H1 (cell line): ENCODE results near the gene CNTROB. TPM values are rescaled to one million over a fixed set of nuclear protein-coding genes. Genes with fewer than 3 reads are reported as not detected.

Experiments
- CTCF ChIA-PET: fragments of 300-600 bp; sonication (Branson Sonifier 250); formaldehyde crosslinking; loops from one replicate; lab custom pipeline; 2021; ENCODE audit not compliant: partially characterized antibody; lab: Charles Lee
- POLR2A ChIA-PET: fragments of 300-600 bp; sonication (Branson Sonifier 250); formaldehyde crosslinking; loops from one replicate; lab custom pipeline; 2021; ENCODE audit warnings: inconsistent platforms; ENCODE audit not compliant: partially characterized antibody; lab: Charles Lee
- DNase-seq, 2 experiments: peaks; one replicate each; pipeline versions ENCODE4 v3.0.0 to v3.0.0-alpha.2; 2010 to 2022; ENCODE audit warnings: low spot score in 2 of 2, low read depth in 1 of 2, mixed read lengths in 1 of 2
- FAIRE-seq: peaks from 2 replicates; lab custom pipeline; 2011; peaks lifted over from hg19 to GRCh38; lab: Jason Lieb, UNC
- H2AFZ ChIP-seq: 2 replicates; pipeline ENCODE4 v1.8.1; 2012; ENCODE audit warnings: low read length, inconsistent platforms
- H2AK5ac ChIP-seq: 2 replicates; pipeline ENCODE4 v1.6.1; 2013; ENCODE audit warnings: low read depth, low read length
- H2BK120ac ChIP-seq: replicated peaks from 2 replicates; pipeline ENCODE3; 2013; ENCODE audit warnings: low read depth, low read length, inconsistent platforms
- H2BK12ac ChIP-seq: 2 replicates; pipeline ENCODE4 v1.6.1; 2013; ENCODE audit warnings: low read depth, low read length
- H2BK15ac ChIP-seq: 2 replicates; pipeline ENCODE4 v1.6.1; 2013; ENCODE audit warnings: low read length
- H2BK20ac ChIP-seq: 2 replicates; pipeline ENCODE4 v1.6.1; 2013; ENCODE audit warnings: low read length
- H2BK5ac ChIP-seq: 2 replicates; pipeline ENCODE4 v1.6.1; 2013; ENCODE audit warnings: low read depth, low read length
- H3K14ac ChIP-seq: 2 replicates; pipeline ENCODE4 v1.6.1; 2013; ENCODE audit warnings: inconsistent platforms; ENCODE audit not compliant: insufficient read length
- H3K18ac ChIP-seq: 2 replicates; pipeline ENCODE4 v1.6.1; 2013; ENCODE audit warnings: low read length; ENCODE audit errors: extremely low read depth
- H3K23ac ChIP-seq: 2 replicates; pipeline ENCODE4 v1.6.1; 2013; ENCODE audit warnings: inconsistent platforms; ENCODE audit not compliant: insufficient read length
- H3K23me2 ChIP-seq: 2 replicates; pipeline ENCODE4 v1.6.1; 2013; ENCODE audit warnings: low read depth, low read length
- H3K27ac ChIP-seq: 2 replicates; pipeline ENCODE4 v1.6.1; 2011; ENCODE audit warnings: low read depth, low read length, inconsistent platforms
- H3K27me3 ChIP-seq, 4 experiments: replicated peaks in 1 of 4; 1 replicate in 1 of 4; 2 replicates in 3 of 4; pipeline versions ENCODE4 v1.6.1 to v1.8.1; 2011 to 2013; ENCODE audit warnings: low read length in 3 of 4, mild to moderate bottlenecking in 3 of 4, inconsistent platforms in 2 of 4, mixed read lengths in 2 of 4, moderate library complexity in 1 of 4; ENCODE audit not compliant: control insufficient read depth in 3 of 4, insufficient read depth in 3 of 4; ENCODE audit errors: extremely low read depth in 1 of 4
- H3K36me3 ChIP-seq, 4 experiments: 2 replicates each; pipeline versions ENCODE4 v1.6.1 to v1.8.1; 2011 to 2013; ENCODE audit warnings: mild to moderate bottlenecking in 4 of 4, low read length in 3 of 4, moderate library complexity in 2 of 4, control low read depth in 1 of 4, inconsistent platforms in 1 of 4; ENCODE audit not compliant: insufficient read depth in 4 of 4, control insufficient read depth in 2 of 4
- H3K4ac ChIP-seq: replicated peaks from 2 replicates; pipeline ENCODE3; 2013; ENCODE audit warnings: low read length, low read depth, mixed read lengths, inconsistent platforms; ENCODE audit not compliant: insufficient read length
- H3K4me1 ChIP-seq, 4 experiments: replicated peaks in 1 of 4; 1 replicate in 1 of 4; 2 replicates in 3 of 4; pipeline versions ENCODE4 v1.6.1 to v1.8.1; 2011 to 2013; ENCODE audit warnings: low read length in 3 of 4, inconsistent platforms in 2 of 4, mixed read lengths in 1 of 4; ENCODE audit not compliant: insufficient read depth in 4 of 4, control insufficient read depth in 3 of 4
- H3K4me2 ChIP-seq, 2 experiments: 2 replicates each; pipeline versions ENCODE4 v1.6.1 to v1.8.1; 2011 to 2013; ENCODE audit warnings: low read depth in 2 of 2, low read length in 2 of 2, control low read depth in 1 of 2, inconsistent platforms in 1 of 2, mild to moderate bottlenecking in 1 of 2; ENCODE audit not compliant: insufficient read depth in 1 of 2
- H3K4me3 ChIP-seq, 4 experiments: fragments of 200-600, 300-600 bp in 1 of 4; sonication (generic), shearing (Covaris generic), sonication (Bioruptor Twin) in 1 of 4; 2 replicates each; pipeline versions ENCODE4 v1.5.1 to v1.8.1; 2011 to 2016; ENCODE audit warnings: low read length in 4 of 4, low read depth in 3 of 4, control low read depth in 2 of 4, inconsistent platforms in 2 of 4, mild to moderate bottlenecking in 2 of 4, mixed read lengths in 1 of 4, moderate library complexity in 1 of 4; ENCODE audit not compliant: insufficient read depth in 2 of 4; ENCODE audit errors: extremely low read depth in 1 of 4
- H3K56ac ChIP-seq: replicated peaks from 2 replicates; pipeline ENCODE3; 2013; ENCODE audit warnings: low read depth, mild to moderate bottlenecking, mixed read lengths, low read length, inconsistent platforms; ENCODE audit not compliant: insufficient read length
- H3K79me1 ChIP-seq: 2 replicates; pipeline ENCODE4 v1.6.1; 2013; ENCODE audit warnings: low read depth, low read length, control low read depth
- H3K79me2 ChIP-seq, 2 experiments: 2 replicates each; pipeline versions ENCODE4 v1.6.1 to v1.8.1; 2012 to 2013; ENCODE audit warnings: low read length in 2 of 2, mild to moderate bottlenecking in 2 of 2, inconsistent platforms in 1 of 2; ENCODE audit not compliant: insufficient read depth in 2 of 2, control insufficient read depth in 1 of 2
- H3K9ac ChIP-seq, 4 experiments: replicated peaks in 1 of 4; 1 replicate in 1 of 4; 2 replicates in 3 of 4; pipeline versions ENCODE4 v1.6.1 to v1.8.1; 2011 to 2013; ENCODE audit warnings: low read depth in 3 of 4, low read length in 3 of 4, control low read depth in 2 of 4, mild to moderate bottlenecking in 2 of 4, moderate library complexity in 2 of 4, inconsistent platforms in 1 of 4; ENCODE audit errors: extremely low read depth in 1 of 4
- H3K9me3 ChIP-seq, 2 experiments: 2 replicates each; pipeline versions ENCODE4 v1.6.1 to v1.8.1; 2012 to 2013; ENCODE audit warnings: mild to moderate bottlenecking in 2 of 2, moderate library complexity in 2 of 2, control low read depth in 1 of 2, inconsistent platforms in 1 of 2, low read depth in 1 of 2, low read length in 1 of 2, mixed read lengths in 1 of 2; ENCODE audit not compliant: insufficient read depth in 2 of 2
- H4K20me1 ChIP-seq, 2 experiments: replicated peaks in 1 of 2; 2 replicates each; pipeline versions ENCODE3 to v1.8.1; 2011 to 2013; ENCODE audit warnings: inconsistent platforms in 2 of 2, low read length in 2 of 2, mild to moderate bottlenecking in 1 of 2; ENCODE audit not compliant: insufficient read depth in 2 of 2, control insufficient read depth in 1 of 2
- H4K5ac ChIP-seq: 2 replicates; pipeline ENCODE4 v1.6.1; 2013; ENCODE audit warnings: low read length, low read depth, mixed read lengths, inconsistent platforms; ENCODE audit not compliant: insufficient read length
- H4K8ac ChIP-seq: 2 replicates; pipeline ENCODE4 v1.8.0; 2013; ENCODE audit warnings: mild to moderate bottlenecking, moderate library complexity, low read length, inconsistent platforms; ENCODE audit not compliant: insufficient read depth; ENCODE audit errors: extremely low read depth
- H4K91ac ChIP-seq: replicated peaks from 2 replicates; pipeline ENCODE3; 2013; ENCODE audit warnings: low read length, mixed read lengths, inconsistent platforms; ENCODE audit not compliant: insufficient read length
- BACH1 ChIP-seq: IDR thresholded peaks from 2 replicates; pipeline ENCODE4 v1.6.1; 2012; ENCODE audit warnings: low read length, improper control_type of control experiment
- BRCA1 ChIP-seq: IDR thresholded peaks from 2 replicates; pipeline ENCODE4 v1.6.1; 2012; ENCODE audit warnings: low read depth, low read length, improper control_type of control experiment
- CHD2 ChIP-seq: IDR thresholded peaks from 2 replicates; pipeline ENCODE4 v1.6.1; 2012; ENCODE audit warnings: low read length, improper control_type of control experiment
- CREB1 ChIP-seq: IDR thresholded peaks from 2 replicates; pipeline ENCODE4 v1.6.1; 2012; ENCODE audit warnings: inconsistent platforms
- FOSL1 ChIP-seq: IDR thresholded peaks from 2 replicates; pipeline ENCODE4 v1.6.1; 2011; ENCODE audit warnings: mild to moderate bottlenecking, low read depth, low read length, moderate library complexity; ENCODE audit not compliant: insufficient read depth
- HDAC6 ChIP-seq: IDR thresholded peaks from one replicate; pipeline ENCODE4 v1.7.1; 2012; ENCODE audit warnings: low read depth, mild to moderate bottlenecking, inconsistent platforms, low read length, moderate library complexity
- JUN ChIP-seq: IDR thresholded peaks from 2 replicates; pipeline ENCODE4 v1.6.1; 2011; ENCODE audit warnings: low read depth, mild to moderate bottlenecking, improper control_type of control experiment, low read length
- POLR2AphosphoS5 ChIP-seq: IDR thresholded peaks from 2 replicates; pipeline ENCODE4 v1.6.1; 2011; ENCODE audit warnings: low read depth, low read length
- RFX5 ChIP-seq: IDR thresholded peaks from 2 replicates; pipeline ENCODE4 v1.6.1; 2011; ENCODE audit warnings: low read depth, low read length, improper control_type of control experiment, borderline replicate concordance
- SP1 ChIP-seq: IDR thresholded peaks from 2 replicates; pipeline ENCODE4 v1.6.1; 2011; ENCODE audit warnings: low read depth, low read length
- SP2 ChIP-seq: IDR thresholded peaks from 2 replicates; pipeline ENCODE4 v1.6.1; 2012; ENCODE audit warnings: mild to moderate bottlenecking, low read length, inconsistent platforms
- SP4 ChIP-seq: IDR thresholded peaks from 2 replicates; pipeline ENCODE4 v1.6.1; 2012; ENCODE audit warnings: low read length, inconsistent platforms
- TBP ChIP-seq: IDR thresholded peaks from 2 replicates; pipeline ENCODE4 v1.6.1; 2011; ENCODE audit warnings: low read depth, low read length, improper control_type of control experiment
- YY1 ChIP-seq: IDR thresholded peaks from 2 replicates; pipeline ENCODE4 v1.6.1; 2011; ENCODE audit warnings: low read depth, mild to moderate bottlenecking, low read length
- WGBS, 2 experiments: shearing (Covaris generic) in 1 of 2; methylation state at CpG; one replicate each; pipeline versions ENCODE4 v1.1.6 to v1.1.7; 2013 to 2015; ENCODE audit warnings: low lambda C conversion rate in 2 of 2, mixed read lengths in 2 of 2, inconsistent platforms in 1 of 2, low coverage in 1 of 2, missing lambda C conversion rate in 1 of 2; ENCODE audit not compliant: insufficient replicate concordance in 2 of 2, insufficient coverage in 1 of 2, insufficient read length in 1 of 2; ENCODE audit errors: extremely low coverage in 1 of 2, missing lambda C conversion rate in 1 of 2; 5-methylcytosine and 5-hydroxymethylcytosine counted together
- polyA plus RNA-seq, 7 experiments: library from polyadenylated mRNA; depleted of rRNA in 3 of 7; stranded (reverse) in 5 of 7; unstranded in 2 of 7; fragments of >200 nt in 5 of 7; fragments of 200-250 nt in 2 of 7; gene quantifications; 1 replicate in 5 of 7; 2 replicates in 1 of 7; 4 replicates in 1 of 7; pipeline versions ENCODE4 v1.2.1 to v1.2.3, GENCODE V29; 2011 to 2013; ENCODE audit warnings: missing spikeins in 2 of 7, mixed read lengths in 2 of 7
- total RNA-seq: library from RNA; stranded (reverse); fragmentation: NEBNext Ultra II Directional; extraction: Animal tissue kit (Norgen Biotek cat#: 25700); gene quantifications from 2 replicates; pipeline ENCODE4 v1.2.1, GENCODE V29; 2021
- TF ChIP-seq, protein P1 (sequence below): IDR thresholded peaks from 2 replicates; pipeline ENCODE4 v1.6.1; 2011; ENCODE audit warnings: low read length, improper control_type of control experiment

CNTROB gene
- total and polyA plus RNA-seq, 2 of the 8 experiments (the other 6 are each of a cell fraction or from before 2014, with no cell fraction given) = 20.5 to 31.9 TPM

DNA sequence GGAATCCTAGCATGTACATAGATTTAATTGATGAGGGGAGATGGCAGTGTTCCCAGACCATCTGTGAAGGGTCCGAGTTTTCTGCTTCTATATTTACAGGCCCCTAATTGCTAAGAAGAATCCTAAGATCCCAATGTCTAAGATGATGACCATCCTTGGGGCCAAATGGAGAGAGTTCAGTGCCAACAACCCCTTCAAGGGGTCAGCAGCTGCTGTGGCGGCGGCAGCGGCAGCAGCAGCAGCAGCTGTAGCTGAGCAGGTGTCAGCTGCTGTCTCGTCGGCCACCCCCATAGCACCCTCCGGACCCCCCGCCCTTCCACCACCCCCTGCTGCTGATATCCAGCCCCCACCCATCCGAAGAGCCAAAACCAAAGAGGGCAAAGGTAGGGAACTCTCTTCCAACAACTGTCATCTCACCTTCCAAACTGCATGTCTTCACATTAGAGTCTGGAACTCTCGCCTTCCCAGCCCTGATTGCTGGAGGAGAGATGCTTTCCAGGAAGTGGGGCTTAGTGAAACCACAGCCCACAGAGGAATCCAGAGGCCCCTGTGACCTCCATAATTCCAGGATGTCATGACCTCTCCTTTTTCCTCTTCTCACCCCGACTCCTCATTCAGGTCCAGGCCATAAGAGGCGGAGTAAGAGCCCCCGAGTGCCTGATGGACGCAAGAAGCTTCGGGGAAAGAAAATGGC is 38.7 kb upstream of the CNTROB start:
- H3K4me3 ChIP-seq = no peak overlapping the region
- H3K4me1 ChIP-seq = peaks cover 6 to 13% (median 9%) of the 10 kb centered on the region in 4 experiments
- no peak overlapping the region for H2AK5ac ChIP-seq
- no peak overlapping the region for H3K56ac ChIP-seq
- no peaks in the 10 kb centered on the region for H3K79me2 ChIP-seq
- no peak overlapping the region for H2BK15ac ChIP-seq
- no peaks in the 10 kb centered on the region; the same call in 1 of the 2 replicates for H3K23me2 ChIP-seq
- H3K36me3 ChIP-seq = peaks cover 0 to 9% (median 2%) of the 10 kb centered on the region in 4 experiments; a peak in 2 of 8 replicates
- no peak overlapping the region for H3K18ac ChIP-seq
- H3K14ac ChIP-seq = no peak overlapping the region
- 79% methylated on average over 10 of the region's 15 CpGs; no CpG with 5 or more reads in 1 of the 2 experiments for WGBS, 2 experiments
- no peak overlapping the region for H4K5ac ChIP-seq
- no peak overlapping the region for H2AFZ ChIP-seq
- no peak overlapping the region for H2BK20ac ChIP-seq
- H3K23ac ChIP-seq = no peak overlapping the region
- H2BK120ac ChIP-seq = no peak overlapping the region
- H3K9me3 ChIP-seq = no peaks in the 10 kb centered on the region; a peak in 1 of 4 replicates
- DNase-seq (no peak), FAIRE-seq (no peak)
- ChIA-PET POLR2A (no interaction called here), CTCF (no interaction called here)
- H3K4ac ChIP-seq = no peak overlapping the region
- no peaks in the 10 kb centered on the region for H3K27me3 ChIP-seq
- H3K4me2 ChIP-seq = no peak overlapping the region
- H4K91ac ChIP-seq = no peak overlapping the region
- no peak overlapping the region for H2BK5ac ChIP-seq
- H3K27ac ChIP-seq = no peak overlapping the region
- no peak overlapping the region for H3K9ac ChIP-seq
- no peaks in the 10 kb centered on the region for H4K20me1 ChIP-seq
- H4K8ac ChIP-seq = no peak overlapping the region; the same call in 1 of the 2 replicates
- H2BK12ac ChIP-seq = no peak overlapping the region
- H3K79me1 ChIP-seq = no peaks in the 10 kb centered on the region
- TF ChIP-seq RFX5 = no peak
- no peak for TF ChIP-seq BACH1
- TF ChIP-seq TBP = no peak
- TF ChIP-seq BRCA1 = no peak
- TF ChIP-seq, protein P1, sequence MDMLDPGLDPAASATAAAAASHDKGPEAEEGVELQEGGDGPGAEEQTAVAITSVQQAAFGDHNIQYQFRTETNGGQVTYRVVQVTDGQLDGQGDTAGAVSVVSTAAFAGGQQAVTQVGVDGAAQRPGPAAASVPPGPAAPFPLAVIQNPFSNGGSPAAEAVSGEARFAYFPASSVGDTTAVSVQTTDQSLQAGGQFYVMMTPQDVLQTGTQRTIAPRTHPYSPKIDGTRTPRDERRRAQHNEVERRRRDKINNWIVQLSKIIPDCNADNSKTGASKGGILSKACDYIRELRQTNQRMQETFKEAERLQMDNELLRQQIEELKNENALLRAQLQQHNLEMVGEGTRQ = no peak
- TF ChIP-seq HDAC6 = no peak
- TF ChIP-seq POLR2AphosphoS5 = no peak
- TF ChIP-seq JUN = no peak
- no peak for TF ChIP-seq FOSL1
- TF ChIP-seq CREB1 = no peak
- TF ChIP-seq SP1 = no peak
- no peak for TF ChIP-seq CHD2
- TF ChIP-seq SP2 = no peak
- no peak for TF ChIP-seq YY1
- no peak for TF ChIP-seq SP4
